Right lobe of liver (tissue), 4 donors: Measurements from ENCODE around the gene GPBP1.

Source experiments
- POLR2A ChIP-seq: fragments of 450-650 bp; IDR thresholded peaks from one replicate; pipeline ENCODE4 v1.6.1; 2017; ENCODE audit warnings: antibody characterized with exemption, mild to moderate bottlenecking
- TF ChIP-seq, protein P1 (sequence below), 4 donors: fragments of 200-600 bp in 3 of 4; fragments of 450-650 bp in 1 of 4; IDR thresholded peaks; one replicate each; pipeline versions ENCODE4 v1.5.1 to v1.8.0; 2016 to 2022; ENCODE audit warnings: antibody characterized with exemption in 4 of 4, mild to moderate bottlenecking in 2 of 4
- donor health status: DM: no; HTN: no; CAD: no.
- donor health status: DM: no; HTN: no; CAD: no.
- donor health status: DM: no; HTN: yes; CAD: no.

- TF ChIP-seq POLR2A = no peak
- TF ChIP-seq, protein P1, sequence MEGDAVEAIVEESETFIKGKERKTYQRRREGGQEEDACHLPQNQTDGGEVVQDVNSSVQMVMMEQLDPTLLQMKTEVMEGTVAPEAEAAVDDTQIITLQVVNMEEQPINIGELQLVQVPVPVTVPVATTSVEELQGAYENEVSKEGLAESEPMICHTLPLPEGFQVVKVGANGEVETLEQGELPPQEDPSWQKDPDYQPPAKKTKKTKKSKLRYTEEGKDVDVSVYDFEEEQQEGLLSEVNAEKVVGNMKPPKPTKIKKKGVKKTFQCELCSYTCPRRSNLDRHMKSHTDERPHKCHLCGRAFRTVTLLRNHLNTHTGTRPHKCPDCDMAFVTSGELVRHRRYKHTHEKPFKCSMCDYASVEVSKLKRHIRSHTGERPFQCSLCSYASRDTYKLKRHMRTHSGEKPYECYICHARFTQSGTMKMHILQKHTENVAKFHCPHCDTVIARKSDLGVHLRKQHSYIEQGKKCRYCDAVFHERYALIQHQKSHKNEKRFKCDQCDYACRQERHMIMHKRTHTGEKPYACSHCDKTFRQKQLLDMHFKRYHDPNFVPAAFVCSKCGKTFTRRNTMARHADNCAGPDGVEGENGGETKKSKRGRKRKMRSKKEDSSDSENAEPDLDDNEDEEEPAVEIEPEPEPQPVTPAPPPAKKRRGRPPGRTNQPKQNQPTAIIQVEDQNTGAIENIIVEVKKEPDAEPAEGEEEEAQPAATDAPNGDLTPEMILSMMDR (IDR thresholded peaks at IDR 0.05) = no peak
Measured at GRCh38 chr5:57291894-57292293, 118.0 kb downstream of the GPBP1 start.
